GM23338 (cell line): ENCODE results near the gene SEMA5A. TPM values are rescaled to one million over a fixed set of nuclear protein-coding genes. Genes with fewer than 3 reads are reported as not detected.

Source experiments
- ATAC-seq: fragments of 200-7000 bp; cut with Tn5 transposase; 3 replicates; pipeline ENCODE4 v1.9.1; 2020
- DNase-seq: peaks from one replicate; pipeline ENCODE4 v3.0.0-alpha.2; 2015; ENCODE audit warnings: low spot score
- H2AFZ ChIP-seq: fragments of 200-600 bp; sonication (generic); 2 replicates; pipeline ENCODE4 v1.8.0; 2016; ENCODE audit warnings: antibody characterized with exemption, mild to moderate bottlenecking, moderate library complexity
- H3F3A ChIP-seq: fragments of 200-600 bp; sonication (generic); replicated peaks from 2 replicates; pipeline ENCODE4 v1.8.0; 2017; ENCODE audit warnings: antibody characterized with exemption, mixed run types, low read depth
- H3K27ac ChIP-seq: fragments of 200-600 bp; sonication (generic); 2 replicates; pipeline ENCODE4 v1.6.1; 2016; ENCODE audit warnings: low read depth
- H3K27me3 ChIP-seq: fragments of 200-600 bp; sonication (generic); 2 replicates; pipeline ENCODE4 v1.8.0; 2016; ENCODE audit warnings: mild to moderate bottlenecking, mixed run types, moderate library complexity; ENCODE audit not compliant: insufficient read depth
- H3K36me3 ChIP-seq: fragments of 200-600 bp; sonication (generic); 2 replicates; pipeline ENCODE4 v1.8.0; 2016; ENCODE audit warnings: mild to moderate bottlenecking; ENCODE audit not compliant: insufficient read depth
- H3K4me1 ChIP-seq: fragments of 200-600 bp; sonication (generic); 2 replicates; pipeline ENCODE4 v1.8.0; 2016; ENCODE audit warnings: mild to moderate bottlenecking, moderate library complexity; ENCODE audit not compliant: insufficient read depth
- H3K4me2 ChIP-seq: fragments of 200-600 bp; sonication (generic); 2 replicates; pipeline ENCODE4 v1.7.1; 2017; ENCODE audit warnings: mixed run types
- H3K4me3 ChIP-seq: fragments of 200-600 bp; sonication (generic); 2 replicates; pipeline ENCODE4 v1.6.1; 2016; ENCODE audit warnings: mixed run types
- H3K79me2 ChIP-seq: fragments of 200-600 bp; sonication (generic); replicated peaks from 2 replicates; pipeline ENCODE4 v1.8.0; 2017; ENCODE audit warnings: mild to moderate bottlenecking; ENCODE audit not compliant: insufficient read depth
- H3K9me2 ChIP-seq: fragments of 200-600 bp; sonication (generic); 2 replicates; pipeline ENCODE4 v1.8.0; 2017; ENCODE audit not compliant: insufficient read depth
- H4K20me1 ChIP-seq: fragments of 200-600 bp; sonication (generic); replicated peaks from 2 replicates; pipeline ENCODE4 v1.8.0; 2017; ENCODE audit warnings: mild to moderate bottlenecking; ENCODE audit not compliant: insufficient read depth
- H3K27ac Mint-ChIP-seq: 2 replicates; pipeline ENCODE4 v1.8.0; 2020; ENCODE audit warnings: inconsistent platforms, mild to moderate bottlenecking, moderate library complexity, mixed read lengths
- H3K27me3 Mint-ChIP-seq: 3 replicates; pipeline ENCODE4 v1.8.0; 2022; ENCODE audit warnings: low read depth, mild to moderate bottlenecking, moderate library complexity, mixed read lengths, inconsistent platforms; ENCODE audit not compliant: insufficient read depth, poor library complexity
- H3K36me3 Mint-ChIP-seq: 3 replicates; pipeline ENCODE4 v1.8.0; 2021; ENCODE audit warnings: low read depth, mild to moderate bottlenecking, inconsistent platforms, moderate library complexity, mixed read lengths
- H3K4me1 Mint-ChIP-seq: 3 replicates; pipeline ENCODE4 v1.8.0; 2020; ENCODE audit warnings: mild to moderate bottlenecking, inconsistent platforms, mixed read lengths
- H3K4me3 Mint-ChIP-seq: 3 replicates; pipeline ENCODE4 v1.8.0; 2021; ENCODE audit warnings: moderate library complexity, mild to moderate bottlenecking, inconsistent platforms, mixed read lengths
- H3K9me3 Mint-ChIP-seq: 3 replicates; pipeline ENCODE4 v1.8.0; 2020; ENCODE audit warnings: moderate library complexity, mild to moderate bottlenecking, inconsistent platforms, mixed read lengths
- CREB1 ChIP-seq: fragments of 250-450 bp; sonication (Bioruptor Pico); IDR thresholded peaks from 2 replicates; pipeline ENCODE4 v1.5.0; 2020; ENCODE audit warnings: low read depth, mild to moderate bottlenecking, moderate library complexity
- CTCF ChIP-seq, 2 experiments: fragments of 200-600 bp in 1 of 2; sonication (generic) in 1 of 2; conservative IDR thresholded peaks; 2 replicates each; pipeline versions ENCODE4 v1.5.1 to v1.6.1; 2016 to 2017; ENCODE audit warnings: antibody characterized with exemption in 2 of 2, low read depth in 2 of 2, mild to moderate bottlenecking in 2 of 2, moderate library complexity in 1 of 2
- JUNB ChIP-seq: IDR thresholded peaks from one replicate; pipeline ENCODE4 v1.6.1; 2016; ENCODE audit warnings: antibody characterized with exemption; ENCODE audit not compliant: unreplicated experiment
- NANOG ChIP-seq: IDR thresholded peaks from 2 replicates; pipeline ENCODE4 v1.6.1; 2016; ENCODE audit warnings: antibody characterized with exemption, borderline replicate concordance
- POLR2AphosphoS5 ChIP-seq: IDR thresholded peaks from 2 replicates; pipeline ENCODE4 v1.6.1; 2016; ENCODE audit warnings: antibody characterized with exemption, low read depth
- ZNF114 ChIP-seq: fragments of 250-450 bp; sonication (Bioruptor Pico); IDR thresholded peaks from 2 replicates; pipeline ENCODE4 v1.5.0; 2020; ENCODE audit warnings: mild to moderate bottlenecking, moderate library complexity
- ZNF331 ChIP-seq: fragments of 250-450 bp; sonication (Bioruptor Pico); IDR thresholded peaks from 2 replicates; pipeline ENCODE4 v1.5.0; 2020; ENCODE audit warnings: low read depth, mild to moderate bottlenecking, moderate library complexity
- polyA plus RNA-seq: library from polyadenylated mRNA; unstranded; fragments of >200 nt; fragmentation: Nextera tagmentation; extraction: Ambion mirVana; gene quantifications from 2 replicates; pipeline ENCODE4 v1.2.1, GENCODE V29; 2016
- total RNA-seq: library from RNA; depleted of rRNA; stranded (reverse); fragments of >200 nt; shearing (Covaris generic); gene quantifications from 2 replicates; pipeline ENCODE4 v1.2.3, GENCODE V29; 2014
- TF ChIP-seq, protein P1 (sequence below): IDR thresholded peaks from one replicate; pipeline ENCODE4 v1.6.1; 2018; ENCODE audit warnings: antibody characterized with exemption; ENCODE audit not compliant: unreplicated experiment
- TF ChIP-seq, protein P2 (sequence below): IDR thresholded peaks from 2 replicates; pipeline ENCODE4 v1.6.1; 2016; ENCODE audit warnings: antibody characterized with exemption
- TF ChIP-seq, protein P3 (sequence below): fragments of 250-450 bp; sonication (Bioruptor Pico); IDR thresholded peaks from 2 replicates; pipeline ENCODE4 v1.5.0; 2020; ENCODE audit warnings: mild to moderate bottlenecking, moderate library complexity

Gene SEMA5A
- total and polyA plus RNA-seq, 2 experiments from 2014 or later, result 2.1 to 8.1 TPM

DNA sequence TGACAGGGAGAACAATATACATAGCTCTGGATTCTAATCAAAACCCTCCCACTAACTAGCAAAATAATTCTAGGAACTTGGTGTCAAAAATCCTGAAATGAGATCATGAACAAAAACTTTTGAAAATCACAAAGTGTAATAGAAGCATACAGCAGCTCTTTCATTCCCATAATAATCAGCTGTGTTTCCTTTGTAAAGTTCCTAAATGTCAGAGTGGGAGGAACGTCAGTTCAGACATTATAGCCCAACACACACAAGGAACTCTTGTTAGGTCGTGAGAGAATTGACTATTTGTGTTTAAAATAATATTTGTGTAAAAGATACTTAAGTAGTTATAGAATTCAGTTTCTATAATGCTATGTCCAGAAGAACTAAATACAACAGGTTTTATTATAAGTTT lies 312.8 kb downstream of the SEMA5A start (continued):
- TF ChIP-seq ZNF331 (CRISPR knock-in tag) (no peak), NANOG (no peak), CTCF (conservative IDR thresholded peaks at IDR 0.05; ENCODE audit: low read depth in 2 of 2) (no peak), ZNF114 (CRISPR knock-in tag) (no peak)
- TF ChIP-seq, protein P1, sequence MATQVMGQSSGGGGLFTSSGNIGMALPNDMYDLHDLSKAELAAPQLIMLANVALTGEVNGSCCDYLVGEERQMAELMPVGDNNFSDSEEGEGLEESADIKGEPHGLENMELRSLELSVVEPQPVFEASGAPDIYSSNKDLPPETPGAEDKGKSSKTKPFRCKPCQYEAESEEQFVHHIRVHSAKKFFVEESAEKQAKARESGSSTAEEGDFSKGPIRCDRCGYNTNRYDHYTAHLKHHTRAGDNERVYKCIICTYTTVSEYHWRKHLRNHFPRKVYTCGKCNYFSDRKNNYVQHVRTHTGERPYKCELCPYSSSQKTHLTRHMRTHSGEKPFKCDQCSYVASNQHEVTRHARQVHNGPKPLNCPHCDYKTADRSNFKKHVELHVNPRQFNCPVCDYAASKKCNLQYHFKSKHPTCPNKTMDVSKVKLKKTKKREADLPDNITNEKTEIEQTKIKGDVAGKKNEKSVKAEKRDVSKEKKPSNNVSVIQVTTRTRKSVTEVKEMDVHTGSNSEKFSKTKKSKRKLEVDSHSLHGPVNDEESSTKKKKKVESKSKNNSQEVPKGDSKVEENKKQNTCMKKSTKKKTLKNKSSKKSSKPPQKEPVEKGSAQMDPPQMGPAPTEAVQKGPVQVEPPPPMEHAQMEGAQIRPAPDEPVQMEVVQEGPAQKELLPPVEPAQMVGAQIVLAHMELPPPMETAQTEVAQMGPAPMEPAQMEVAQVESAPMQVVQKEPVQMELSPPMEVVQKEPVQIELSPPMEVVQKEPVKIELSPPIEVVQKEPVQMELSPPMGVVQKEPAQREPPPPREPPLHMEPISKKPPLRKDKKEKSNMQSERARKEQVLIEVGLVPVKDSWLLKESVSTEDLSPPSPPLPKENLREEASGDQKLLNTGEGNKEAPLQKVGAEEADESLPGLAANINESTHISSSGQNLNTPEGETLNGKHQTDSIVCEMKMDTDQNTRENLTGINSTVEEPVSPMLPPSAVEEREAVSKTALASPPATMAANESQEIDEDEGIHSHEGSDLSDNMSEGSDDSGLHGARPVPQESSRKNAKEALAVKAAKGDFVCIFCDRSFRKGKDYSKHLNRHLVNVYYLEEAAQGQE, result no peak

DNA sequence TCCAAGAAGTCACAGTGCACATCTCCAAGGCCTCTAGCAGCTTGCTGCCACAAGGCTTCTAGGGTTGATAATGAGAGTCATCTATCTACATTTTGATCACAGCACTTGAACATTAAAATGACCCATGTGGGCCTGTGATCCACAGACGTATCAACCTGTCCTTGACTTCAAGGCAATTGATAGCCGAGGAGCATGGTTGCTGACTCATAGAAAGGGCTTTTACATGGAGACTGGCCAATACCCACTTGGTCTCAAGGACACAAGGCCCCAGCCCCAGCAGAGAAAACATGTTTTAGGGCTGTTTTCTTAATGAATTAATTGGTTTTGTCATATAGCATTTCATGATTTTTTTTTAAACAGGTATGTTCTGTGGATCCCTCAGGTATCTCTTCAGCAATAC lies 314.0 kb downstream of the SEMA5A start:
- no peaks in the 10 kb centered on the region for H3K27me3 ChIP-seq
- Mint-ChIP-seq H3K4me3 (no peak overlapping the region), H3K27me3 (no peaks in the 10 kb centered on the region), H3K36me3 (peaks cover 12% of the 10 kb centered on the region; the same call in 2 of the 3 replicates), H3K27ac (no peak overlapping the region), H3K9me3 (no peaks in the 10 kb centered on the region), H3K4me1 (peaks cover 10% of the 10 kb centered on the region; the same call in 2 of the 3 replicates)
- no peaks in the 10 kb centered on the region for H3F3A ChIP-seq
- no peak for ATAC-seq
- no peaks in the 10 kb centered on the region for H3K36me3 ChIP-seq
- H3K9me2 ChIP-seq, result peaks cover 6% of the 10 kb centered on the region; the same call in 1 of the 2 replicates
- H4K20me1 ChIP-seq, result no peaks in the 10 kb centered on the region
- no peaks in the 10 kb centered on the region for H3K79me2 ChIP-seq
- peaks cover 6% of the 10 kb centered on the region for H3K4me1 ChIP-seq
- no peak for DNase-seq
- H3K4me2 ChIP-seq, result no peak overlapping the region
- no peak overlapping the region for H3K27ac ChIP-seq
- H2AFZ ChIP-seq, result no peak overlapping the region
- H3K4me3 ChIP-seq, result no peak overlapping the region
- TF ChIP-seq ZNF114 (CRISPR knock-in tag) (no peak), POLR2AphosphoS5 (no peak), NANOG (no peak), CREB1 (CRISPR knock-in tag) (no peak), CTCF (conservative IDR thresholded peaks at IDR 0.05; ENCODE audit: low read depth in 2 of 2) (no peak), ZNF331 (CRISPR knock-in tag) (no peak), JUNB (no peak)
- TF ChIP-seq, protein P2, sequence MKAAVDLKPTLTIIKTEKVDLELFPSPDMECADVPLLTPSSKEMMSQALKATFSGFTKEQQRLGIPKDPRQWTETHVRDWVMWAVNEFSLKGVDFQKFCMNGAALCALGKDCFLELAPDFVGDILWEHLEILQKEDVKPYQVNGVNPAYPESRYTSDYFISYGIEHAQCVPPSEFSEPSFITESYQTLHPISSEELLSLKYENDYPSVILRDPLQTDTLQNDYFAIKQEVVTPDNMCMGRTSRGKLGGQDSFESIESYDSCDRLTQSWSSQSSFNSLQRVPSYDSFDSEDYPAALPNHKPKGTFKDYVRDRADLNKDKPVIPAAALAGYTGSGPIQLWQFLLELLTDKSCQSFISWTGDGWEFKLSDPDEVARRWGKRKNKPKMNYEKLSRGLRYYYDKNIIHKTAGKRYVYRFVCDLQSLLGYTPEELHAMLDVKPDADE, result no peak
- TF ChIP-seq, protein P3, sequence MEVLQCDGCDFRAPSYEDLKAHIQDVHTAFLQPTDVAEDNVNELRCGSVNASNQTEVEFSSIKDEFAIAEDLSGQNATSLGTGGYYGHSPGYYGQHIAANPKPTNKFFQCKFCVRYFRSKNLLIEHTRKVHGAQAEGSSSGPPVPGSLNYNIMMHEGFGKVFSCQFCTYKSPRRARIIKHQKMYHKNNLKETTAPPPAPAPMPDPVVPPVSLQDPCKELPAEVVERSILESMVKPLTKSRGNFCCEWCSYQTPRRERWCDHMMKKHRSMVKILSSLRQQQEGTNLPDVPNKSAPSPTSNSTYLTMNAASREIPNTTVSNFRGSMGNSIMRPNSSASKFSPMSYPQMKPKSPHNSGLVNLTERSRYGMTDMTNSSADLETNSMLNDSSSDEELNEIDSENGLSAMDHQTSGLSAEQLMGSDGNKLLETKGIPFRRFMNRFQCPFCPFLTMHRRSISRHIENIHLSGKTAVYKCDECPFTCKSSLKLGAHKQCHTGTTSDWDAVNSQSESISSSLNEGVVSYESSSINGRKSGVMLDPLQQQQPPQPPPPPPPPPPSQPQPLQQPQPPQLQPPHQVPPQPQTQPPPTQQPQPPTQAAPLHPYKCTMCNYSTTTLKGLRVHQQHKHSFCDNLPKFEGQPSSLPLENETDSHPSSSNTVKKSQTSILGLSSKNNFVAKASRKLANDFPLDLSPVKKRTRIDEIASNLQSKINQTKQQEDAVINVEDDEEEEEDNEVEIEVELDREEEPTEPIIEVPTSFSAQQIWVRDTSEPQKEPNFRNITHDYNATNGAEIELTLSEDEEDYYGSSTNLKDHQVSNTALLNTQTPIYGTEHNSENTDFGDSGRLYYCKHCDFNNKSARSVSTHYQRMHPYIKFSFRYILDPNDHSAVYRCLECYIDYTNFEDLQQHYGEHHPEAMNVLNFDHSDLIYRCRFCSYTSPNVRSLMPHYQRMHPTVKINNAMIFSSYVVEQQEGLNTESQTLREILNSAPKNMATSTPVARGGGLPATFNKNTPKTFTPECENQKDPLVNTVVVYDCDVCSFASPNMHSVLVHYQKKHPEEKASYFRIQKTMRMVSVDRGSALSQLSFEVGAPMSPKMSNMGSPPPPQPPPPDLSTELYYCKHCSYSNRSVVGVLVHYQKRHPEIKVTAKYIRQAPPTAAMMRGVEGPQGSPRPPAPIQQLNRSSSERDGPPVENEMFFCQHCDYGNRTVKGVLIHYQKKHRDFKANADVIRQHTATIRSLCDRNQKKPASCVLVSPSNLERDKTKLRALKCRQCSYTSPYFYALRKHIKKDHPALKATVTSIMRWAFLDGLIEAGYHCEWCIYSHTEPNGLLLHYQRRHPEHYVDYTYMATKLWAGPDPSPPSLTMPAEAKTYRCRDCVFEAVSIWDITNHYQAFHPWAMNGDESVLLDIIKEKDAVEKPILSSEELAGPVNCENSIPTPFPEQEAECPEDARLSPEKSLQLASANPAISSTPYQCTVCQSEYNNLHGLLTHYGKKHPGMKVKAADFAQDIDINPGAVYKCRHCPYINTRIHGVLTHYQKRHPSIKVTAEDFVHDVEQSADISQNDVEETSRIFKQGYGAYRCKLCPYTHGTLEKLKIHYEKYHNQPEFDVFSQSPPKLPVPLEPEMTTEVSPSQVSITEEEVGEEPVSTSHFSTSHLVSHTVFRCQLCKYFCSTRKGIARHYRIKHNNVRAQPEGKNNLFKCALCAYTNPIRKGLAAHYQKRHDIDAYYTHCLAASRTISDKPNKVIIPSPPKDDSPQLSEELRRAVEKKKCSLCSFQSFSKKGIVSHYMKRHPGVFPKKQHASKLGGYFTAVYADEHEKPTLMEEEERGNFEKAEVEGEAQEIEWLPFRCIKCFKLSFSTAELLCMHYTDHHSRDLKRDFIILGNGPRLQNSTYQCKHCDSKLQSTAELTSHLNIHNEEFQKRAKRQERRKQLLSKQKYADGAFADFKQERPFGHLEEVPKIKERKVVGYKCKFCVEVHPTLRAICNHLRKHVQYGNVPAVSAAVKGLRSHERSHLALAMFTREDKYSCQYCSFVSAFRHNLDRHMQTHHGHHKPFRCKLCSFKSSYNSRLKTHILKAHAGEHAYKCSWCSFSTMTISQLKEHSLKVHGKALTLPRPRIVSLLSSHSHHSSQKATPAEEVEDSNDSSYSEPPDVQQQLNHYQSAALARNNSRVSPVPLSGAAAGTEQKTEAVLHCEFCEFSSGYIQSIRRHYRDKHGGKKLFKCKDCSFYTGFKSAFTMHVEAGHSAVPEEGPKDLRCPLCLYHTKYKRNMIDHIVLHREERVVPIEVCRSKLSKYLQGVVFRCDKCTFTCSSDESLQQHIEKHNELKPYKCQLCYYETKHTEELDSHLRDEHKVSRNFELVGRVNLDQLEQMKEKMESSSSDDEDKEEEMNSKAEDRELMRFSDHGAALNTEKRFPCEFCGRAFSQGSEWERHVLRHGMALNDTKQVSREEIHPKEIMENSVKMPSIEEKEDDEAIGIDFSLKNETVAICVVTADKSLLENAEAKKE (CRISPR knock-in tag), result no peak
